ELF-1 (cell line): ENCODE data around the gene MRTFA.
"Not testable (repeated sequence)": the region's sequence is repeated elsewhere in the genome, so short reads cannot be mapped to it uniquely, and the experiment has no call there.

ENCODE experiments used
- DNase-seq: peaks from one replicate; pipeline ENCODE4 v3.0.0-alpha.2; 2016; ENCODE audit warnings: low read depth, low spot score

The MRTFA gene

GRCh38 chr22:40554023-40554422, 82.5 kb downstream of the MRTFA start:
- DNase-seq: not testable (repeated sequence)

DNA sequence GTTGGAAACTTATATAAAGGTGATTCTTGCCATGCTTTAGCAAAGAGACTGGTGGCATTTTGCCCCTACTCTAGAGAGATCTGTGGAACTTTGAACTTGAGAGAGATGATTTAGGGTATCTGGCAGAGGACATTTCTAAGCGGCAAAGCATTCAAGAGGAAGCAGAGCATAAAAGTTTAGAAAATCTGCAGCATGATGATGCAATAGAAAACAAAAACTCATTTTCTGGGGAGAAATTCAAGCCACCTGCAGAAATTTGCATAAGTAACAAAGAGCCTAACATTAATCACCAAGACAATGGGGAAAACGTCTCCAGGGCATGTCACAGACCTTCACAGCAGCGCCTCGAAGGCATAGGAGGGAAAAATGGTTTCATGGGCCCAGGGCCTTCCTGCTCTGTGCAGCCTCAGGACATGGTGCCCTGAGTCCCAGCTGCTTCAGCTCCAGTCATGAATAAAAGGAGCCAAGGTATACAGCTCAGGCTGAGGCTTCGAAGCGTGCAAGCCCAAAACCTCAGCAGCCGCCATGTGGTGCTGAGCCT, 83.4 kb downstream of the MRTFA start:
- peak; percentile 44 for DNase-seq

GRCh38 chr22:40552070-40552469, 84.4 kb downstream of the MRTFA start:
- DNase-seq: no peak

GRCh38 chr22:40547729-40548143, 88.8 kb downstream of the MRTFA start:
- peak; percentile 30 for DNase-seq

DNA sequence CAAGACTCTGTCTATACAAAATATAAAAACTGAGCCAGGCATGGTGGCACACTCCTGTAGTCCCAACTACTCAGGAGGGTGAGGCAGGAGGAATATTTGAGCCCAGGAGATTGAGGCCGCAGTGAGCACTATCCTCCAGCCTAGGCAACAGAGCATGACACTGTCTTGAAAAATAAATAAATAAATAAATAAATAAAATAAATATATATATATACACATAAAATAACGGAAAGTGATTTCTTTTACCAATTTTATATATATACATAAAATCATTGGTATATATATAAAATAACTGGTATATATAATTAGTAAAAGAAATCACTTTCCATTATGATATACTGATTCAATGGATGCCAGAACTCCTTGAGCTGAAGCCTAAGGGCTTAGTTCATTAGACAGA, 91.8 kb downstream of the MRTFA start:
- DNase-seq: no peak

DNA sequence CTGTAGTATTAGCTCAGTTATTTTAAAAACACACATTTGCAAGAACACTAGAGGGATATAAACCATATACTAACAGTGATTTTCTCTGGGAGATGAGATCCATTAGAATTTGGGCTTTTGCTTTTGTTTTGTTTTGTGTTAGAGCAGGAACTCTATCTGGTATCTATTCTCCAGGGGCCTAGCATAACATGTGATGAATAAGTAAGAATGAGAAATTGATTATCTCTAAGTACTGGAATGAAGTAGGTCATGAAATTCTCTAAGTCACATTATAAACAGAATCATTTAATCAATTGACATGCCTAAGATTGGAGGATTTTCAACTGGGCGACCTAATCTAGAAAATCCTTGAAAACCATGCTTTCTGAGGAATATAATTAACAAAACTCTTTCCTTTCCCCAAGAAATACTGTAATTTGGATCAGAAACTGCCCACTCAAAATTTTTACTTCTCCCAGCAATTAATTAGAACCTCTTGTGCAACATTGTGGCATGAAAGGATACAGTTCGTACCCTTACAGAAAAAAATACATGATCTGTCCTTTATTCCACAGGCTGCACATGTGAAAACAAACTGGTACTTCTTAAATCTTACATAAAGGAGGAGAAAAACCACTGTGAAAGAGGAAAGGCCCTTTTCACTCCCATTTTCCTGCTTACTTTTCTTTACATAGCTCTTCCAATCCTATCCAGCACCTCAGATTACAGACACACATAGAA, 93.5 kb downstream of the MRTFA start:
- no peak for DNase-seq

DNA sequence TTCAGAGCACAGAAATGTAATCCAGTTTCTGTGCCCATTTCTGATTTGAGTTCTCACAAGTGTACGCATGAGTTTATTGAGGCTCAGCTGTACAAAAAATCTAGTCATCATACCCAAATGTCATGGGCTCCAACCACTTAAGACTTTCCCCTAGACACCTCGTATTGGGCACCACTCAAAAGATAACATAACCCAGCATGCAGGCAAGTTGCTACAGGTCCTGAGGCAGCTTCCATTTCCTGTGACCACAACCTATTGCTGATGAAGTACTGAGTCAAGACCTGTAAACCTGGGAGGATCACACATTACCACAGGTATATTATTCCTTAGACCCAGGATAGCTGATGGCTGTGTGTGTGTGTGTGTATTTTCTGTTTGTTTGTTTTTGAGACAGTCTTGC, 95.2 kb downstream of the MRTFA start:
- no peak for DNase-seq

- no peak for DNase-seq
These were observed 96.3 kb downstream of the MRTFA start for GRCh38 chr22:40540265-40540664.

- not testable (repeated sequence) for DNase-seq
These were observed 100.4 kb downstream of the MRTFA start for GRCh38 chr22:40536149-40536548.

DNA sequence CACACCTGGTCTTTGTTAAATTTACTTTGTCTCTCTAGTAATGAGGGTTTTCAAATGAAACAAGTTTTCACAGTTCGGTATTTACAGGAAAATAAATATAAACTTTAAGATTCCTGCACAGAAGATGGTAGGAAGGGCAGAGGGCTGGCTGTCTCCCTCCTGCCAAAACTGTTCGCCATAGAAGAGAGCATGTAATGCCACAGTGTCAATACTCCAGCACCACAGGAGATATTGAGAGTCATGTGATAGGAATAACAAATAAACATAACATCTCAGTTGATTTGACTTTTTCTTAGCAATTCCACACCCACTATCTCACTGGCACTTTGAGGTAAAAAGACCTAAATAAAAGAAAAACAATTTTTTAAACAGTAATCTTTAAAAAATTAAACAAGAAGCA, 100.9 kb downstream of the MRTFA start:
- no peak for DNase-seq

- no peak for DNase-seq
These were observed 101.4 kb downstream of the MRTFA start for GRCh38 chr22:40535189-40535512.

GRCh38 chr22:40534379-40535188, 101.9 kb downstream of the MRTFA start:
- DNase-seq: peak; percentile 65

DNA sequence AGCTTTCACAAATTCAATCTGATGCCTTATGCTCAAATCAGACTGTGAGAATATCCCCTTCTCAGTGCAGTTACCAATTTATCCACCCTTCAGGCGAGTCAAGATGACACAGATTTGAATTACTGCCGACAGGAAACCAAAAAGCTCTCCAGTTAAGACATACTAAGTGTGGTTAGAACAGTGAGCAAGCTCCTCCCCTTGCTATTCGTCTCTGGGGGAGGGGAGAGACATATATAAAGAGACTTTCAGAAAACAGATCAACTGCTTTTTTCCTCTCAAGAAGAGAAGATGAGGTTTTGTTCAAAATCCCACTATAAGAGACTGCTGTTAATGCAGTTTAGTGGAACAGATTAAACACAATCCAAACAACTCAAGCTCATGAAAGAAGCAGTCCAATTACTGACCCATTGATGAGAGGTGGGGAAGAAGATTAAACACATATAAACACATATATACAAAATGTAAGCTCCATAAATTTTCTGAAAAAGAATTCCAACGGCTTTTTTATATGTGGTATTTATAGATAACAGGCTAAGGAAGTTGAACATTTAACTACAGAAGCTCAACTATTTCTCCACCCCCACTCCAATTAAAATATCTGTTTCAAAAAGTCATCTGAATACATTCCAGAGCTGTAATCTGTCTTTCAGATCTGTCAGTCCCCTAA, 102.7 kb downstream of the MRTFA start:
- DNase-seq: no peak

DNA sequence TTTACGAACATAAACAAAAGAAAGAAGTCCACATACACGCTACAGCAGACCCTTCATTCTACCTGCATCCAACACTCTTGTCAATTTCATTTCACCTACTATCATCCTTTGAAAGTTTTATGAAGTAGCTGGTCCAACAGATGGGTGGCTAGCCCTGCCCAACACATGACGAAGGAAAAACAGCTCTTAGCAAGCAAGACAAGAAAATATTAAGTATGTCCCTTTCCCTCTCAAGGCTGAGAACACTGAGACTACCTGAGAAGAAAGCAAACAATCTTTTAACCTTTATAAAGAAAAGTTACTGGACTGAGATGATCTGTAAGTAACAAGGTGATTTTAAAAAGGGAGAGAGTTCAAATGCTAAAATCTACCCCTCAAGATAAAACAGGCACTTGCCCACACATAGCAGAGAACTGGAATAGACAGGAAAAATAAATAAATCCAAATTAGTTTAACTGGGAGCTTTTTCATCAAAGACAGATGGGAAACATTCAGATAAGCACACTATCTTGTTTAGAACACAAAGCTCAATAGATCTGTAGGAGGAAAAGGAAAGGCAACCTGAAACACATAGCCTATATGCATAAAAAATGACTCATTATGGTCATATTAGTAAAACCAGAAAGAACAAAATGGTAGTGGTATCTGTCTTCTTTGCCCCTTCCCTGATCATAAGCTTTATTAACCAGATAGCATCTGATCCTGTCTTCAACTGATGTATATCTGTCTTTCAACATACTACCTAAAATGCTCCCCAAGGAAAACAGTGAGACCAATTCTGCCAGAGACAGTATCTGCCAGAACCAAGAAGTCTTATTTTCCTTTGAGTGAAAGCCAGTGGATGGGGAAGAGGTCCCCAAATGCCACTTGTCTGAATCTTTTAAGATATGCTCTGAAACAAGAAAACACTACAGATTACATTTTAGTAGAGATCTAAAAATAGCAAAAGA, 104.3 kb downstream of the MRTFA start:
- no peak for DNase-seq

DNA sequence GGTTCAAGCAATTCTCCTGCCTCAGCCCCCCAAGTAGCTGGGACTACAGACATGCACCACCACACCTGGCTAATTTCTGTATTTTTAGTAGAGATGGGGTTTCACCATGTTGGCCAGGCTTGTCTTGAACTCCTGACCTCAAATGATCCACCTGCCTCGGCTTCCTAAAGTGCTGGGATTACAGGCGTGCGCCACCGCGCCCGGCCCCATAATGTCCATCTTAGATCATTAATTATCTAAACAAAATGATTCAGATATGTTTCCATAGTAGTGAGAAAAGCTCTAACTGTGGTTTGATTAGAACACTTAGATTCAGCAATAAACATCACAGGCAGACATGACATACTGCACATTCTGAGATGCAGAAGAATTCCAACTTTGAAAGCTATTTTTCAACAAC, 106.1 kb downstream of the MRTFA start:
- not testable (repeated sequence) for DNase-seq

DNA sequence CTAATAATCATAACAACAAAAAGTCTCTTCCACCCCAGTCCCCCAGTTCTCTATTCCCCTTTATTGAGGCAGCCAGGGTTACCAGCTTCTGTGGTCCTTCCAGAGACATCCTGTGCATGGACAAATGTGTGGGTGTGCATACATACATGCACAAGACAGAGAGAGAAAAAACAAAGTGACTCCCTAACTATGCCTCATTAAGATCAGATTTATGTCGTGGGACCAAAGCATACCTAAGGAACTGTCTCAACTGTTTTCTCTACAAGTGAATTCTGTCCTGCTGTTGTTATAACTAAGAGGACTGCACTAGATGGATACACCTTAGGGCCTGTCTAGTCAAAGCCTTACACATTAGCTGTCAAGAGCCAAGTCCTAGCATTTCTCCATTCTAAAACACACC, 106.7 kb downstream of the MRTFA start:
- DNase-seq: no peak

GRCh38 chr22:40526960-40527359, 109.6 kb downstream of the MRTFA start:
- DNase-seq: no peak

DNA sequence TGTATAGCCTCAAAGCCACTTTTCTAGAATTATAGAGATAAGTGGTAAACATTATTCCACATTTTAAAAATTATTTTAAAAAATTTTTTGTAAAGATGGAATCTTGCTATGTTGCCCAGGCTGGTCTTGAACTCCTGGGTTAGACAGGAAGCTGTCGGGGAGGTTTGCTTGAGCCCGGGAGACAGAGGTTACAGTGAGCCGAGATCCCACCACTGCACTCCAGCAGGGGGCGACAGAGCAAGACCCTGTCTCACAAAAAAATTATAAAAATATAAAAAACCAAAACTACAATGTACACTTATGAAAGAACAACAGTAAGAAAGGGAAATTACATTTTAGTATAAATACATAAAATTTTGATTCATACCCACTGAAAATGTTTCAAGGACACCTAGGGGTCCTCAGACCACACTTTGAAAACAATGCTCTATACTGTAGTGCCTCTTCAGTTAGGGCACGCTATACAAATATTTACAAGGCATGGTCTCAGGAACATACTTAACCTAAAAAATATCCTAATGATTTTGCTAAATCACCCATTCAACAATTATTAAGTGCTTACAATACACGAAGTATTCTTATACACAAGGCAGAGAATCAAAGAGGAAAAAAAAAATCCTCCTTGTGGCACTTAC, 111.2 kb downstream of the MRTFA start:
- peak; percentile 63 for DNase-seq

DNA sequence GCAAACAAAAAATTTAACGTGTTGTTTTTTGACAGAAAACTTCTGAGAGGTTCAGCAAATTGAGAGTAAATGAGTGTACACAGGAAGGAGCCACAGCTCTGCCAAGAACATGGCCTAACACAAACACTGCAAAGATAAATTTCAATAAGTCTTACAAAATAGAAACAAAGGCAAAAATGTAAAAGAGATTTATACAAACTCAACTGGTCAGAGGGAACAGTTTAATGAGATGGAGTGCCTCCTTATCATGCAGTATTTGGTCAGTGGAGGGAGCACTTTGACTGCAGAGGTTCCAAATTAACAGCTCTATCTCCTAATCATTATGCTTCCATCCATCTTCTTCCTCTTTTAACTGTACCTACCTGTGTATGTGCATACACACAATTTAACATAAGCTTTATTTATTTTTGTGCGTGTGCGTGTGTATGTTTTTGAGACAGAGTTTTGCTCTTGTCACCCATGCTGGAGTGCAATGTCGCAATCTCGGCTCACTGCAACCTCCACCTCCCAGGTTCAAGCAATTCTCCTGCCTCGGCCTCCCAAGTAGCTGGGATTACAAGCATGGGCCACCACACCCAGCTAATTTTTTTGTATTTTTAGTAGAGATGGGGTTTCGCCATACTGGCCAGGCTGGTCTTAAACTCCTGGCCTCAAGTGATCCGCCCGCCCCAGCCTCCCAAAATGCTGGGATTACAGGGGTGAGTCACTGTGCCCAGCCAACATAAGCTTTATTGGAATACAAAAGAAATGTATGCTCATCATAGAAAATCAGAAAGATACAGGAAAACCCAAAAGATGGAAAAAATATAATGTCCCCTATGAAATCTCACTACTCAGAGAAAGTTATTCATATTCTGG, 111.9 kb downstream of the MRTFA start:
- DNase-seq: no peak

GRCh38 chr22:40522141-40522540, 114.4 kb downstream of the MRTFA start:
- DNase-seq: no peak
